ENCODE results near the gene AGBL1.

- TF ChIP-seq CREB1 (IDR thresholded peaks at IDR 0.05; ENCODE audit: low read depth), result no peak
- no peak for TF ChIP-seq TCF12 (IDR thresholded peaks at IDR 0.05; ENCODE audit: low read depth)
- no peak for TF ChIP-seq TAF1 (IDR thresholded peaks at IDR 0.05; ENCODE audit: low read depth)
- TF ChIP-seq, protein P1, sequence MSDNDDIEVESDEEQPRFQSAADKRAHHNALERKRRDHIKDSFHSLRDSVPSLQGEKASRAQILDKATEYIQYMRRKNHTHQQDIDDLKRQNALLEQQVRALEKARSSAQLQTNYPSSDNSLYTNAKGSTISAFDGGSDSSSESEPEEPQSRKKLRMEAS (IDR thresholded peaks at IDR 0.05), result no peak
- TF ChIP-seq ZBTB7A (IDR thresholded peaks at IDR 0.05; ENCODE audit: low read depth), result no peak
- no peak for TF ChIP-seq YY1 (IDR thresholded peaks at IDR 0.05; ENCODE audit: low read depth)
- TF ChIP-seq USF1 (IDR thresholded peaks at IDR 0.05), result no peak
- no peak for TF ChIP-seq CEBPB (IDR thresholded peaks at IDR 0.05)
- TF ChIP-seq EP300 (IDR thresholded peaks at IDR 0.05; ENCODE audit: borderline replicate concordance), result no peak
- no peak for TF ChIP-seq REST (IDR thresholded peaks at IDR 0.05; ENCODE audit: low read depth)
- TF ChIP-seq NFIC (IDR thresholded peaks at IDR 0.05), result no peak
- no peak for TF ChIP-seq RAD21 (IDR thresholded peaks at IDR 0.05; ENCODE audit: low read depth)
These were observed 621.9 kb downstream of the AGBL1 start for GRCh38 chr15:86701611-86701963.

All from Ishikawa (cell line).